Measurements from ENCODE around the gene NCOA3. TPM values are rescaled to one million over a fixed set of nuclear protein-coding genes. Genes with fewer than 3 reads are reported as not detected.
A peak's percentile ranks its signal among the peaks of the same experiment; 100 is the strongest.
"Not testable (repeated sequence)": the region's sequence is repeated elsewhere in the genome, so short reads cannot be mapped to it uniquely, and the experiment has no call there.

Gene NCOA3
- total RNA-seq, 1 experiment from 2014 or later, result 28.1 TPM

- Histone ChIP-seq H3K27me3 (no peaks in the 10 kb centered on the region), H3K36me3 (no peaks in the 10 kb centered on the region), H3K27ac (no peak overlapping the region), H3K4me3 (no peak overlapping the region), H3K4me1 (no peaks in the 10 kb centered on the region), H3K9me3 (replicated peaks) (no peaks in the 10 kb centered on the region)
- DNase-seq, result no peak
Observed at GRCh38 chr20:47594157-47594556, 92.5 kb downstream of the NCOA3 start.

GRCh38 chr20:47595138-47595537 is 93.5 kb downstream of the NCOA3 start:
- H3K4me3 ChIP-seq; H3K4me1 ChIP-seq; H3K36me3 ChIP-seq; H3K27me3 ChIP-seq; H3K9me3 ChIP-seq (replicated peaks); H3K27ac ChIP-seq; DNase-seq: not testable (repeated sequence)

DNA sequence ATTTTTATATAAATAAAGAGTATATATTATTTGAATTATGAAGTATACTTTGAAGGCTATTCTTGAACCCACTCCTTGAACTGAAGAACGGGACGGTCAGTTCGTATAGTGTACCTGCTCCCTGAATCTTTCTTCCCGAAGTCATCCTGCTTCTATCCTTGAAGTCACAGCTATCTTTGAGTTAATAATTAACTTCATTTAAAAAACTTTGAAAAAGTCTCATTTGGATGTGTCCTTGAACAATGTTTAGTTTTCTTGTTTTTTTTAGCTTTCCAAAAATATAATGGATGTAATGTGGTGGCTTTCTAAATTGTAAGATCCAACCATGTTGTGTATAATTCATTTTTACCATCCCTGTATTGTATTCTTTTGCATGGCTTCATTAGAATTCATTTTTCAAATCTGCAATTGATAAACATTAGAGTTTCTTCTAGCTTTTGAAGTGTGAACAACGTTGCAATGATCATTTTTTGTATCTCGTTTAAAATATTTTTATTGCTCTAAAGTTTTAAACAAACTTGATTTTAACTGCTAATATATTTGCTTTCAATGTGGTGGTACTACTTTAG is 94.4 kb downstream of the NCOA3 start:
- H3K9me3 ChIP-seq (replicated peaks), result no peaks in the 10 kb centered on the region
- H3K27me3 ChIP-seq, result no peaks in the 10 kb centered on the region
- H3K4me1 ChIP-seq, result no peaks in the 10 kb centered on the region
- H3K4me3 ChIP-seq, result no peak overlapping the region
- H3K27ac ChIP-seq, result no peak overlapping the region
- no peaks in the 10 kb centered on the region for H3K36me3 ChIP-seq
- DNase-seq, result no peak

DNA sequence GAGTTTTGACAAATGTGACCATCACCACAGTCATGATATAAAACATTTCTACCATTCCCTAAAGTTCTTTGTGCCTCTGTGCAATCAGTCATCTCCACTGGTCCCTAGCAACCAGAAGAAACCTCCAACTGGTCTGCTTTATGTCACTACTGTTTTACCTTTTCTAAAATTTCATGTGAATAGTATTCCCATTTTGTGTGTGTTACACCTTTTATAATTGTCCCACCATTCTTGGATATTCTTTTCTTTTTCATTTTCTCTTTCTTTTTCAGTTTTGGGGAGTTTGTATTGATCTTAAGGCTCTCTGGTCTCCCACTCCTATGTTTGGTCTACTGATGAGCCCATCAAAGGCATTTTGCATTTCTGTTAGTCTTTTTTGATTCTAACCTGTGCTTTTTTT is 95.4 kb downstream of the NCOA3 start:
- H3K9me3 ChIP-seq (replicated peaks), result no peaks in the 10 kb centered on the region
- H3K4me3 ChIP-seq, result no peak overlapping the region
- H3K27ac ChIP-seq, result no peak overlapping the region
- H3K36me3 ChIP-seq, result no peaks in the 10 kb centered on the region
- H3K4me1 ChIP-seq, result 0 out of 2 replicates have a peak, but pooled peaks cover 1% of the 10 kb centered on the region
- DNase-seq, result no peak
- H3K27me3 ChIP-seq, result no peaks in the 10 kb centered on the region

- no peaks in the 10 kb centered on the region for H3K9me3 ChIP-seq (replicated peaks)
- H3K27ac ChIP-seq, result no peak overlapping the region
- no peak overlapping the region for H3K4me3 ChIP-seq
- no peak for DNase-seq
- H3K27me3 ChIP-seq, result no peaks in the 10 kb centered on the region
- 0 out of 2 replicates have a peak, but pooled peaks cover 2% of the 10 kb centered on the region for H3K4me1 ChIP-seq
- H3K36me3 ChIP-seq, result no peaks in the 10 kb centered on the region
Observed at GRCh38 chr20:47598911-47599744, 97.4 kb downstream of the NCOA3 start.

DNA sequence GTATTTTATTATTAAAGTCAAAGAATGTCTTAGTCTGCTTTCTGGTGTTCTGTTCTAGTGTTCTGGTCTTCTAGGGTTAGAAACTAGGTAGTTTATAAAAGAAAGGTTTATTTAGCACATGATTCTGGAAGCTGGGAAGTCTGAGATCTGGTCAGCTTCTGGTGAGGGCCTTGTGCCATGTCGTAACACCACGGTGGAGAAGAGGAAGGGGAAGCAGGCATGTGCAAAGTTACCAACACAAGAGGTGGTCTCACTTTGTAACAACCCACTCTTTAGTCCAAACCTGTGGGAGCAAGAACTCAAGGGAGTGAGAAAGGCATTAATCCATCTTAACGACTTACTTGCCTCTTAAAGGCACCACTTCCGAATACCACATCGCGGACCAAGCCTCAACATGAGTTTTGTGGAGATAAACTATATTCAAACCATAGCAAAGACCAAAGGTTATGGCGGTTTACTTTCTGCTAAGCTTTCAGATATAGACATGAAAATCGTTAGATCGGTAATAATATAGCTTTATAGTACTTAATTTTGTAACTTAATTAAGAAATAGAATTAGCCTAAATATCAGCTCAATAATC is 99.4 kb downstream of the NCOA3 start:
- H3K4me1 ChIP-seq, result 0 out of 2 replicates have a peak, but pooled peaks cover 2% of the 10 kb centered on the region
- H3K27ac ChIP-seq, result no peak overlapping the region
- no peaks in the 10 kb centered on the region for H3K9me3 ChIP-seq (replicated peaks)
- no peaks in the 10 kb centered on the region for H3K36me3 ChIP-seq
- H3K4me3 ChIP-seq, result no peak overlapping the region
- H3K27me3 ChIP-seq, result no peaks in the 10 kb centered on the region
- no peak for DNase-seq

- no peak overlapping the region for H3K27ac ChIP-seq
- no peak overlapping the region for H3K4me3 ChIP-seq
- H3K27me3 ChIP-seq, result no peaks in the 10 kb centered on the region
Observed at GRCh38 chr20:47603260-47603659, 101.6 kb downstream of the NCOA3 start.

DNA sequence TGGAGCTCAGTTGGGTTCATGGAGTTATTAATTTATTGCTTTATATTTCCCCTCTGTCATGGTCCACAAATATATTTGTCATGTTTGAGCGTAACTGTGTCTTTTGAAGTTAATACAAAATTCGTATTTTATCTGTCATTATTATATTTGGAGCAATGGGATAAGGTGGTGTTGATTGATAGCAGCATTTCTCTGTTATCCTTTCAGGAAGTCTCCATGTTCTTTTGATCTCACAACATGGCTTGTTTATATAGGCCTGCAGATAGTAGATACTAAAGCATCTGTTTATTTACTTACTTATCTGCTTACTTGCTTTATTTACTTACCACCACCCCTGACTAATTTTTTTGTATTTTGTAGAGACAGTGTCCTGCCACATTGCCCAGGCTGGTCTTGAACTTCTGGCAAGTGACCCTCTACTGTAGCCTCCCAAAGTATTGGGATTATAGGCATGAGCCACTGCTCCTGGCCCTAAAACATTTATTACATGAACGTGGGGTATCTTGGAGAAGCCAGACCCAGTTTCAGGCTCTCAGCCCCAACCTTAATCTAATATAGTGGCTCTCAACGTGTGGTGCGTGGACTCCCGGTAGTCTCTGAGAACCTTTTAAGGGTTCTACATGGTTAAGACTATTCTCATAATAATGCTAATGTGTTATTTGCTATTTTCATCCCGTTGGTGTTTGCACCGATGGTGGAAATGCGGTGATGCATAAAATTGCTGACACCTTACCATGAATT is 104.2 kb downstream of the NCOA3 start:
- Histone ChIP-seq H3K4me3 (no peak overlapping the region), H3K4me1 (0 out of 2 replicates have a peak, but pooled peaks cover 2% of the 10 kb centered on the region), H3K36me3 (no peaks in the 10 kb centered on the region), H3K9me3 (replicated peaks) (no peaks in the 10 kb centered on the region), H3K27ac (no peak overlapping the region), H3K27me3 (no peaks in the 10 kb centered on the region)
- no peak for DNase-seq

More at GRCh38 chr20:47603260-47603659, 101.6 kb downstream of the NCOA3 start:
- Histone ChIP-seq H3K9me3 (replicated peaks) (no peaks in the 10 kb centered on the region), H3K4me1 (0 out of 2 replicates have a peak, but pooled peaks cover 2% of the 10 kb centered on the region), H3K36me3 (no peaks in the 10 kb centered on the region)
- no peak for DNase-seq

DNA sequence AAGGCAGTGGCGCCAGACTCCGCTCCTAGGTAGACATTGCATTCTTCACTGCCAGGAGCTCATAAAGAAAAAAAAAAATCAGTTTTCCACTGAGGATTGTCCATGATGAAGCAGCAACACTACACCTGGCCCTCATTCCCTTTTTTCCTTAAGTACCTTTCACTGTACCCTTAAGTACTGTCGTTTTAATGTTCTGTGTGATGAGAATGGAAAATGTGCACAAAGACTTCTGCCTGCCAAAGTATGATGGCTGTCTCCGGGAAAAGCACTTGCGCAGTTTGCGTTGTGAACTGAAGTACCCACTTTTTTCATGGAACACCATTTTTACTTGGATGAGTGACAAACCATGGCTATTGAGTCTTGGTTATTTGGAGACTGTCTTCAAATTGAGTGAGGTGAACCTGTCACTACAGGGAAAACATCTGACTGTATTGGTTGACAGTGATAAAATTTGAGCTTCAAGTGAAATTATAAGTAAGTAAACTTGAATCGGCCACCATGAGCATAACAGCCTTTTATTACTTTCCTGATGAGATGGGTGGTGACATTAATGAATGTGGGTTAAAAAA is 104.8 kb downstream of the NCOA3 start:
- Histone ChIP-seq H3K4me1 (0 out of 2 replicates have a peak, but pooled peaks cover 2% of the 10 kb centered on the region), H3K9me3 (replicated peaks) (no peaks in the 10 kb centered on the region), H3K27me3 (no peaks in the 10 kb centered on the region), H3K4me3 (no peak overlapping the region), H3K36me3 (no peaks in the 10 kb centered on the region), H3K27ac (no peak overlapping the region)
- DNase-seq, result no peak

DNA sequence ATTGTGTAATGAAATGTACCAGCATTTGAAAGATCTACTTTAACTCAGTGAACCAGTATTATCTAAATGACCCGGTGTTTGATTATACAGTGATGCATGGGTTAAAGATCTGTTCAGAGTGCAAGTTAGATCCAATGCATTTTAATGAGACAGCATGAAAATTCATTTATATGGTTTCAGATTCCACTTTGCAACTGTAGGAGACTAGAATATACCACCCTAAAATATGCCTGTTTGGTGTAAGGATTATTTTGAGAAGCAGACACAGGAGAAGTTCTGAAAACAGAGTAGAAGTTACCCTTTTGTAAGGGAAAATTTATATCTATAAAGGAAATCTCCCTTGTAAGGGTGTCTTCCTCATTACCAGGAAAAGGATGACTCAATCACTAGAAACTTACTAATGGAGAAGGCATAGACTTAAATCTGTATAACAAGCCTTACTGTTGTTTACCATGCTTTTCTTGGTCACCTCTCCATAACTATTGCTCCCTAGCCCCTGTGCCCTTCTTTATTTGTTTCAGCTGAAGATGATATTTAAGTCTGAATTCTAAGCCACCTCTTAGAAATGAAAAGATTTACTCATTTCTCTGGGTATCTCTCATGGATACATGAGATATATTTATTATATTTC is 105.4 kb downstream of the NCOA3 start:
- DNase-seq, result no peak
- Histone ChIP-seq H3K4me1 (0 out of 2 replicates have a peak, but pooled peaks cover under 1% of the 10 kb centered on the region), H3K9me3 (replicated peaks) (no peaks in the 10 kb centered on the region), H3K4me3 (no peak overlapping the region), H3K36me3 (no peaks in the 10 kb centered on the region), H3K27ac (no peak overlapping the region), H3K27me3 (no peaks in the 10 kb centered on the region)

DNA sequence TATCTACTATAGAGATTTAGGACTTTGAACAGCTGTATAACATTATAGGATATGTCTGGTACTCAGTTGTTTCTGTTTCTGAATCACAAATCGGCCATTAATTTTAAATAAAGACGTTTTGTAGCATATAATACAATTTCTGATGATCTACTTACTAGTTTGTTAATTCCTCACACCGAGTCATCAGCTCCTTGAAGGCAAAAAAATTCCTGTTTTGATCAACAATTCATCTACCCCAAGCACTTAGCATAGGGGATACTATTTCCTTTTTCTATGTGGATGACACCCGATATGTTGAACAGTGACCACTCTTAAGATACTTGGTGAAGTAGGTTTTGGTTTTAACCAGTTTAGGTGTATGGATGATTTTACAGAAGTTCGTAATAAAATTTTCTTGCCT is 107.3 kb downstream of the NCOA3 start:
- no peaks in the 10 kb centered on the region for H3K27me3 ChIP-seq
- H3K36me3 ChIP-seq, result no peaks in the 10 kb centered on the region
- H3K4me3 ChIP-seq, result no peak overlapping the region
- H3K27ac ChIP-seq, result no peak overlapping the region
- DNase-seq, result no peak
- H3K4me1 ChIP-seq, result no peaks in the 10 kb centered on the region
- no peaks in the 10 kb centered on the region for H3K9me3 ChIP-seq (replicated peaks)

DNA sequence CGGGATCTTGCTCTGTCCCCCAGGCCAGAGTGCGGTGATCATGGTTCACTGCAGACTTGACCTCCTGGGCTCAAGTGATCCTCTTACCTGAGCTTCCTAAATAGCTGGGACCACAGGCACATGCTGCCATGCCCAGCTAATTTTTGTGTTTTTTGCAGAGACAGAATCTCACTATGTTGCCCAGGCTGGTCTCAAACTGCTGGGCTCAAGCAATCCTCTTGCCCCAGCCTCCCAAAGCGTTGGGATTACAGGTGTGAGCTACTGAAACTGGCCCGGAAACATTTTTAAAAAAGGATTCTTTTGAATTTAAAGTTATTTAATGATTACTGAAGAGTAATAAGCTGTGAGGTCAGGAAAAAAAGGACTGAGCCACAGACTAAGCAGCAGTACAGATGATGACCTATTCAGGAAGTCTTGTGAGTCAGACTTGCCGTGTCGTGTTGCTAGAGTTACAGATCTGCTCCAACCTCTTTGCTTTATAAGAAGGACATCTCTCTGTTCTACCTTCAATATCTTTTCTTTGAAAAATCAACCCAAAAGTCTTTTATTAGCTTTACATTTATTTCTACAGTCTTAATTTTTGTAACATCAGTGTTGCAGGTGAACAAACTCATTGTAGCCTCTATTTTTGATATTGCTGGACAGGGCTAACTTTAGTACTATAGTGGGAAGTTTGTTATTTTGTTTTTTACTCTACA is 108.7 kb downstream of the NCOA3 start:
- Histone ChIP-seq H3K4me3 (no peak overlapping the region), H3K27me3 (no peaks in the 10 kb centered on the region), H3K4me1 (no peaks in the 10 kb centered on the region), H3K36me3 (no peaks in the 10 kb centered on the region), H3K27ac (no peak overlapping the region), H3K9me3 (replicated peaks) (no peaks in the 10 kb centered on the region)
- peak in 1 of 2 experiments; percentile 25 for DNase-seq

GRCh38 chr20:47610945-47611250 is 109.2 kb downstream of the NCOA3 start:
- Histone ChIP-seq H3K36me3 (no peaks in the 10 kb centered on the region), H3K9me3 (replicated peaks) (no peaks in the 10 kb centered on the region), H3K4me3 (no peak overlapping the region), H3K27ac (no peak overlapping the region), H3K27me3 (no peaks in the 10 kb centered on the region), H3K4me1 (no peaks in the 10 kb centered on the region)
- no peak for DNase-seq

DNA sequence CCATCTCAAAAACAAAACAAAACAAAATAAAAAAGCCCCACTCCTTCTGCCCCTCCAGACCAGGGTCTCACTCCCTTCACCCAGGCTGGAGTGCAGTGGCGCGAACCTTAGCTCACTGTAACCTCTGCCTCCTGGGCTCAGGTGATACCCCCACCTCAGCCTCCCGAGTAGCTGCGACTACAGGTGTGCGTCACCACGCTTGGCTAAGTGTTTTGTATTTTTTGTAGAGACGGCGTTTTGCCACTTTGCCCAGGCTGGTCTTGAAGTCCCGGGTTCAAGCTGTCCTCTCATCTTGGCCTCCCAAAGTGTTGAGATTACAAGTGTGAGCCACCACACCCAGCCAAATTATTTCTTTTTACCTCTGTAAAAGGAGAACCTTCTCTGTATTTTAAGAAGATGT is 110.1 kb downstream of the NCOA3 start:
- DNase-seq, result no peak
- Histone ChIP-seq H3K9me3 (replicated peaks) (no peaks in the 10 kb centered on the region), H3K4me1 (no peaks in the 10 kb centered on the region), H3K36me3 (no peaks in the 10 kb centered on the region), H3K27ac (no peak overlapping the region), H3K4me3 (no peak overlapping the region), H3K27me3 (no peaks in the 10 kb centered on the region)

Data from SJCRH30 (cell line).